ENCODE measurements around the gene GJB4.

GRCh38 chr1:34745666-34746065 lies 13.9 kb upstream of the GJB4 start:
- TF ChIP-seq CTCF (IDR thresholded peaks at IDR 0.05) (no peak), POLR2A (IDR thresholded peaks at IDR 0.05) (no peak)
